Natural killer cell (primary cell): Measurements from ENCODE around the gene DNAH6. TPM values are rescaled to one million over a fixed set of nuclear protein-coding genes. Genes with fewer than 3 reads are reported as not detected.

Source experiments
- ATAC-seq, 3 donors: fragments of 150-1000 bp in 2 of 3; fragments of 200-7000 bp in 1 of 3; cut with Tn5 transposase; 1 replicate in 1 of 3; 2 replicates in 2 of 3; pipeline ENCODE4 v1.10.0; 2021; ENCODE audit warnings: mild to moderate bottlenecking in 2 of 3, moderate library complexity in 2 of 3
- DNase-seq, 2 donors: peaks; one replicate each; pipeline versions ENCODE4 v3.0.0 to v3.0.0-alpha.2; 2013 to 2021; ENCODE audit warnings: mixed read lengths in 1 of 2
- H3K27ac ChIP-seq: one replicate; pipeline ENCODE4 v1.5.1; 2013; ENCODE audit warnings: mild to moderate bottlenecking, low read length
- H3K27me3 ChIP-seq: one replicate; pipeline ENCODE4 v1.6.1; 2013; ENCODE audit warnings: low read length; ENCODE audit not compliant: control insufficient read depth, insufficient read depth
- H3K36me3 ChIP-seq: one replicate; pipeline ENCODE4 v1.6.1; 2013; ENCODE audit warnings: low read length; ENCODE audit not compliant: control insufficient read depth, insufficient read depth
- H3K4me1 ChIP-seq: one replicate; pipeline ENCODE4 v1.6.1; 2013; ENCODE audit warnings: low read length; ENCODE audit not compliant: control insufficient read depth, insufficient read depth
- H3K4me3 ChIP-seq: one replicate; pipeline ENCODE4 v1.5.1; 2013; ENCODE audit warnings: low read length
- H3K9me3 ChIP-seq: one replicate; pipeline ENCODE4 v1.6.1; 2013; ENCODE audit warnings: low read length; ENCODE audit not compliant: control insufficient read depth, insufficient read depth
- H3K27ac Mint-ChIP-seq, 2 donors: one replicate each; pipeline ENCODE4 v1.8.0; 2022; ENCODE audit warnings: mild to moderate bottlenecking in 2 of 2, mixed read lengths in 2 of 2, moderate library complexity in 1 of 2
- H3K27me3 Mint-ChIP-seq, 2 donors: one replicate each; pipeline ENCODE4 v1.8.0; 2022; ENCODE audit warnings: low read depth in 2 of 2, mixed read lengths in 2 of 2
- H3K36me3 Mint-ChIP-seq: one replicate; pipeline ENCODE4 v1.8.0; 2022; ENCODE audit warnings: mixed read lengths
- H3K4me1 Mint-ChIP-seq, 2 donors: one replicate each; pipeline ENCODE4 v1.8.0; 2022; ENCODE audit warnings: mixed read lengths in 2 of 2
- H3K4me3 Mint-ChIP-seq: one replicate; pipeline ENCODE4 v1.8.0; 2022; ENCODE audit warnings: mild to moderate bottlenecking, moderate library complexity, mixed read lengths
- H3K9me3 Mint-ChIP-seq, 2 donors: one replicate each; pipeline ENCODE4 v1.8.0; 2022; ENCODE audit warnings: mixed read lengths in 2 of 2
- WGBS: methylation state at CpG from one replicate; pipeline ENCODE4 v1.1.7; 2013; ENCODE audit warnings: missing lambda C conversion rate; ENCODE audit not compliant: insufficient coverage; 5-methylcytosine and 5-hydroxymethylcytosine counted together
- intact Hi-C: fragments of 100-400 bp; cut with micrococcal nuclease; formaldehyde crosslinking; loops from one replicate; pipeline ENCODE4 v1.14.2; 2022
- total RNA-seq, 4 donors: library from RNA; stranded (reverse); fragments of 120-200 nt in 1 of 4; gene quantifications; one replicate each; pipeline versions ENCODE4 v1.2.3 to v1.2.4, GENCODE V29; 2013 to 2022
- TF ChIP-seq, protein P1 (sequence below): fragments of 200-600 bp; IDR thresholded peaks from one replicate; pipeline ENCODE4 v1.8.0; 2022; ENCODE audit warnings: antibody characterized with exemption

DNAH6 gene
- total RNA-seq, 3 donors from 2014 or later (not counting 1 experiment from before 2014, with no cell fraction given): 0.05 to 0.60 (median 0.32) TPM

DNA sequence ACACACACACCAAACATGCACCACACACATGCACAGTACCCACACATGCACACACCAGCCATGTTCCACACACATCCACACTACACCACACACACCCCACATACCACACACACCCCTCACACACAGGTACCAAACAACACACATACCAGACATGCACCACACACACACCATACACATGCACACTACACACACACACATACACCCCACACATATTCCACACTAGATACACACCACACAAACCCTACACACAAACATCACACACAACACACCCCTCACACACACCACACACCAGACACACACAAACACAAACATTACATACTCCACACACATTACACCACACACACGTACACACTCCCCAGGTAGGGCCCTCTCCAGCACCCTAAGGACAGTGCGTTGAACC is 313.4 kb downstream of the DNAH6 start:
- Histone ChIP-seq H3K4me3 (no peak overlapping the region), H3K36me3 (no peaks in the 10 kb centered on the region), H3K27ac (no peak overlapping the region), H3K4me1 (peaks cover 54% of the 10 kb centered on the region), H3K27me3 (no peaks in the 10 kb centered on the region), H3K9me3 (no peaks in the 10 kb centered on the region)
- H3K4me1 Mint-ChIP-seq: peaks cover 23 to 34% of the 10 kb centered on the region in 2 donors
- ATAC-seq (peak in 1 of 3 donors; percentile 31), DNase-seq (no peak)
- H3K27me3 Mint-ChIP-seq: no peaks in the 10 kb centered on the region
- H3K4me3 Mint-ChIP-seq: no peak overlapping the region
- TF ChIP-seq, protein P1, sequence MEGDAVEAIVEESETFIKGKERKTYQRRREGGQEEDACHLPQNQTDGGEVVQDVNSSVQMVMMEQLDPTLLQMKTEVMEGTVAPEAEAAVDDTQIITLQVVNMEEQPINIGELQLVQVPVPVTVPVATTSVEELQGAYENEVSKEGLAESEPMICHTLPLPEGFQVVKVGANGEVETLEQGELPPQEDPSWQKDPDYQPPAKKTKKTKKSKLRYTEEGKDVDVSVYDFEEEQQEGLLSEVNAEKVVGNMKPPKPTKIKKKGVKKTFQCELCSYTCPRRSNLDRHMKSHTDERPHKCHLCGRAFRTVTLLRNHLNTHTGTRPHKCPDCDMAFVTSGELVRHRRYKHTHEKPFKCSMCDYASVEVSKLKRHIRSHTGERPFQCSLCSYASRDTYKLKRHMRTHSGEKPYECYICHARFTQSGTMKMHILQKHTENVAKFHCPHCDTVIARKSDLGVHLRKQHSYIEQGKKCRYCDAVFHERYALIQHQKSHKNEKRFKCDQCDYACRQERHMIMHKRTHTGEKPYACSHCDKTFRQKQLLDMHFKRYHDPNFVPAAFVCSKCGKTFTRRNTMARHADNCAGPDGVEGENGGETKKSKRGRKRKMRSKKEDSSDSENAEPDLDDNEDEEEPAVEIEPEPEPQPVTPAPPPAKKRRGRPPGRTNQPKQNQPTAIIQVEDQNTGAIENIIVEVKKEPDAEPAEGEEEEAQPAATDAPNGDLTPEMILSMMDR: no peak
- H3K36me3 Mint-ChIP-seq: no peaks in the 10 kb centered on the region
- intact Hi-C loops: no loop called here
- no peaks in the 10 kb centered on the region for H3K9me3 Mint-ChIP-seq
- H3K27ac Mint-ChIP-seq: no peak overlapping the region
- WGBS: 100% methylated on average over 2 of the region's 2 CpGs

DNA sequence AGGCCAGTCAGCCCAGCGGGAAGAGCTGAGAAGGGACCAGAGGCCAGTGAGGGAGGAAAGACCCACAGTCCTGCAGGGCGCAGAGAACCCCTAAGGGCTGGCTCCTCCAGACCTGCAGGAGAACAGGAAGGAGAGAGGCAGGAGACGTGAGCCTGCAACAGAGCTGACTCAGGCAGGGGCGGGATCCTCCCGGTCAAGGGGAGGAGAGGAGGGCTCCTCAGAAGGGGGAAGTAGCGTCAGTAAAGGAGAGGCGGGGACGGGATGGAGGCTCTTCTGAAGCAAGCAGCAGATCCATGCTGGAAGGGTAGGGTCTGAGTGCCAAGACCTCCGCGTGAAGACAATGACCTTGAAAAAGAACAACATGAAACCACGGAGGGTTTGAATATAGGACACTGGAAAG is 313.8 kb downstream of the DNAH6 start:
- TF ChIP-seq, protein P1: no peak
- Histone ChIP-seq H3K27ac (no peak overlapping the region), H3K36me3 (no peaks in the 10 kb centered on the region), H3K4me1 (peaks cover 54% of the 10 kb centered on the region), H3K4me3 (no peak overlapping the region), H3K27me3 (no peaks in the 10 kb centered on the region), H3K9me3 (no peaks in the 10 kb centered on the region)
- no peak overlapping the region for H3K4me3 Mint-ChIP-seq
- no peak overlapping the region for H3K27ac Mint-ChIP-seq
- no peaks in the 10 kb centered on the region for H3K27me3 Mint-ChIP-seq
- 74% methylated on average over 11 of the region's 11 CpGs for WGBS
- H3K4me1 Mint-ChIP-seq: peaks cover 23 to 34% of the 10 kb centered on the region in 2 donors
- intact Hi-C loops: no loop called here
- ATAC-seq: peak in 2 of 3 donors; percentile 29 to 30
- H3K36me3 Mint-ChIP-seq: no peaks in the 10 kb centered on the region
- H3K9me3 Mint-ChIP-seq: no peaks in the 10 kb centered on the region
- DNase-seq: no peak

DNA sequence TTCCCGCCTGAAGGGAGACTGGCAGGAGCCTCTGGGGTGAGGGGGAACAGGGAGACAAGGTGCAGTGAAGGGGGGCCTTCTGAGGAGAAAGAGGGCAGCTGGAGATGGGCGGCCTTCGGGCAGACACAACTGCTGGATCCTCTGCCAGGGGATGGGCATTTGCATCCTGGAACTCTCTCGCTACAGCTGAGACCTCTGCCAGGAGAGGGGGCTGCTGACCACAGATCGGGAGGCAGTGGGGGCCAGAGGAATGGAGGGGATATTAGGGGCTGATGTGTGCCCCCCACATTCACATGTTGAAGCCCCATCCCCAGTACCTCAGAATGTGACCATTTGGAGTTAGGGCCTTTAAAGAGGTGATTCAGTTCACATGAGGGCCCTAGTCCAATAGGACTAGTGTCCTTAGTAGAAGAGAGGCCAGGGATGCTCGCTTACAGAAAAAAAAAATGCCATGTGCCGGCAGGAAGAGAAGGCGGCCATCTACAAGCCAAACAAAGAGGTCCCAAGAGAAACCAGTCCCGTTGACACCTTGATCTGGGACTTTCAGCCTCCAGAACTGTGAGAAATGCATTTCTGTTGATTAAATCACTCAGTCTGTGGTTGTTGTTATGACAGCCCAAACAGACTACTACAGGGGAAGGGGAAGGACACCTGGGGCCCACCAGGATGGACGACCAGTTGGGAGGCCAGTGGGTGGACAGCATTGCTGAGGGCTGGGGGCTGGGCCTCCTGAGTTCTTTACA is 314.6 kb downstream of the DNAH6 start:
- H3K9me3 Mint-ChIP-seq: no peaks in the 10 kb centered on the region
- TF ChIP-seq, protein P1: no peak
- ATAC-seq (no peak), DNase-seq (peak in 1 of 2 donors; percentile 23)
- peak overlapping the region in 1 of 2 donors; percentile 47 for H3K27ac Mint-ChIP-seq
- H3K9me3 ChIP-seq: peaks cover 5% of the 10 kb centered on the region
- H3K36me3 ChIP-seq: no peaks in the 10 kb centered on the region
- H3K4me3 ChIP-seq: no peak overlapping the region
- intact Hi-C loops: no loop called here
- H3K4me1 Mint-ChIP-seq: peaks cover 23 to 34% of the 10 kb centered on the region in 2 donors
- H3K4me1 ChIP-seq: peaks cover 54% of the 10 kb centered on the region
- no peak overlapping the region for H3K4me3 Mint-ChIP-seq
- no peaks in the 10 kb centered on the region for H3K27me3 Mint-ChIP-seq
- 79% methylated on average over 10 of the region's 10 CpGs for WGBS
- H3K27me3 ChIP-seq: no peaks in the 10 kb centered on the region
- H3K36me3 Mint-ChIP-seq: peaks cover 1% of the 10 kb centered on the region
- peak overlapping the region; percentile 27 for H3K27ac ChIP-seq
